Left lung (tissue), 10 donors: ENCODE results near the gene ENAH. TPM values are rescaled to one million over a fixed set of nuclear protein-coding genes. Genes with fewer than 3 reads are reported as not detected.

Experiments
- ATAC-seq: fragments of 200-7000 bp; cut with Tn5 transposase; one replicate; pipeline ENCODE4 v1.9.1; 2020; ENCODE audit warnings: moderate library complexity
- DNase-seq, 4 donors: peaks; one replicate each; pipeline ENCODE4 v3.0.0-alpha.2; 2013 to 2020
- H3K27ac ChIP-seq, 2 donors: fragments of 200-600 bp; sonication (generic) in 1 of 2; one replicate each; pipeline versions ENCODE4 v1.5.0 to v1.8.0; 2020 to 2021
- H3K27me3 ChIP-seq, 2 donors: fragments of 200-600 bp; sonication (generic) in 1 of 2; one replicate each; pipeline versions ENCODE4 v1.5.0 to v1.8.0; 2020 to 2021
- H3K36me3 ChIP-seq, 2 donors: fragments of 200-600 bp; sonication (generic) in 1 of 2; one replicate each; pipeline versions ENCODE4 v1.5.0 to v1.8.0; 2020 to 2021
- H3K4me1 ChIP-seq, 2 donors: fragments of 200-600 bp; one replicate each; pipeline ENCODE4 v1.8.0; 2021
- H3K4me3 ChIP-seq, 2 donors: fragments of 200-600 bp; sonication (generic) in 1 of 2; one replicate each; pipeline versions ENCODE4 v1.5.0 to v1.8.0; 2020 to 2021; ENCODE audit warnings: mild to moderate bottlenecking in 1 of 2
- H3K9me3 ChIP-seq, 2 donors: fragments of 200-600 bp; sonication (generic) in 1 of 2; one replicate each; pipeline versions ENCODE4 v1.5.0 to v1.8.0; 2020 to 2021
- CTCF ChIP-seq, 2 donors: fragments of 200-600 bp; sonication (generic) in 1 of 2; IDR thresholded peaks; one replicate each; pipeline versions ENCODE4 v1.5.0 to v1.8.0; 2021; ENCODE audit warnings: antibody characterized with exemption in 2 of 2
- intact Hi-C, 2 donors: fragments of 100-400 bp; cut with DNase I; formaldehyde crosslinking; loops; one replicate each; pipeline versions ENCODE4 v1.11.2 to v1.14.2; 2022
- polyA plus RNA-seq, 6 donors: library from polyadenylated mRNA; unstranded; fragments of 120-200 nt; gene quantifications; one replicate each; pipeline ENCODE4 v1.2.1, GENCODE V29; 2013; ENCODE audit not compliant: insufficient read length in 6 of 6
- total RNA-seq, 2 donors: library from RNA; stranded (reverse); fragmentation: NEBNext Ultra II Directional; extraction: Animal tissue kit (Norgen Biotek cat#: 25700); gene quantifications; one replicate each; pipeline ENCODE4 v1.2.1, GENCODE V29; 2021
- donor health status: DM: no; HTN: yes; CAD: no.
- donor health status: DM: no; HTN: no; CAD: no.

Gene ENAH
- total and polyA plus RNA-seq, 8 donors: 106 to 255 (median 237) TPM

GRCh38 chr1:225470211-225471108, 182.5 kb downstream of the ENAH start:
- H3K36me3 ChIP-seq: no peaks in the 10 kb centered on the region
- no peak overlapping the region for H3K4me3 ChIP-seq
- H3K9me3 ChIP-seq: no peaks in the 10 kb centered on the region
- no peak for TF ChIP-seq CTCF (IDR thresholded peaks at IDR 0.05)
- H3K27me3 ChIP-seq: no peaks in the 10 kb centered on the region
- peaks cover 6 to 36% of the 10 kb centered on the region in 2 donors for H3K4me1 ChIP-seq
- intact Hi-C loops: loop anchor here in 1 of 2 donors (10.0 kb wide), 1 partner anchor 374 kb away; no protein-coding TSS in a partner anchor
- ATAC-seq (no peak), DNase-seq (peak in 1 of 4 donors; percentile 25)
- H3K27ac ChIP-seq: no peak overlapping the region

- no peak overlapping the region for H3K4me3 ChIP-seq
- no peaks in the 10 kb centered on the region for H3K36me3 ChIP-seq
- intact Hi-C loops: no loop called here
- no peak overlapping the region for H3K27ac ChIP-seq
- peaks cover 6 to 27% of the 10 kb centered on the region in 2 donors for H3K4me1 ChIP-seq
- peak in 1 of 4 donors; percentile 15 for DNase-seq
- no peak for TF ChIP-seq CTCF (IDR thresholded peaks at IDR 0.05)
- ATAC-seq: no peak
- H3K27me3 ChIP-seq: no peaks in the 10 kb centered on the region
- H3K9me3 ChIP-seq: no peaks in the 10 kb centered on the region
These were observed 183.9 kb downstream of the ENAH start for GRCh38 chr1:225469051-225469450.

- intact Hi-C loops: no loop called here
- no peaks in the 10 kb centered on the region for H3K27me3 ChIP-seq
- H3K4me3 ChIP-seq: peak overlapping the region in 1 of 2 donors; percentile 47
- peaks cover 6 to 27% of the 10 kb centered on the region in 2 donors for H3K4me1 ChIP-seq
- ATAC-seq (no peak), DNase-seq (peak in 1 of 4 donors; percentile 26)
- no peak for TF ChIP-seq CTCF (IDR thresholded peaks at IDR 0.05)
- no peaks in the 10 kb centered on the region for H3K9me3 ChIP-seq
- H3K36me3 ChIP-seq: no peaks in the 10 kb centered on the region
- H3K27ac ChIP-seq: peak overlapping the region; percentile 92 to 98
These were observed 184.5 kb downstream of the ENAH start for GRCh38 chr1:225468270-225469020.

GRCh38 chr1:225467193-225468020, 185.5 kb downstream of the ENAH start:
- Histone ChIP-seq H3K27me3 (no peaks in the 10 kb centered on the region), H3K36me3 (no peaks in the 10 kb centered on the region), H3K27ac (peak overlapping the region; percentile 92 to 98), H3K9me3 (no peaks in the 10 kb centered on the region), H3K4me1 (peaks cover 6 to 29% of the 10 kb centered on the region in 2 donors), H3K4me3 (peak overlapping the region; percentile 15 to 47)
- no peak for TF ChIP-seq CTCF (IDR thresholded peaks at IDR 0.05)
- ATAC-seq (peak; percentile 88), DNase-seq (peak in 3 of 4 donors; percentile 57 to 94 (median 88))
- intact Hi-C loops: no loop called here
